Stimulated activated CD4-positive, alpha-beta T cell treated with anti-CD3 and anti-CD28 coated beads, Interleukin-1b, Interleukin-23, amount 100 ng/mL, for 1 hour (primary cell): Measurements from ENCODE around the gene NDUFB7.
"Not testable (repeated sequence)": the region's sequence is repeated elsewhere in the genome, so short reads cannot be mapped to it uniquely, and the experiment has no call there.

Source experiments
- DNase-seq, 2 donors: peaks; one replicate each; pipeline ENCODE4 v3.0.0-alpha.2; 2020; ENCODE audit warnings: low read depth in 2 of 2

NDUFB7 gene

DNA sequence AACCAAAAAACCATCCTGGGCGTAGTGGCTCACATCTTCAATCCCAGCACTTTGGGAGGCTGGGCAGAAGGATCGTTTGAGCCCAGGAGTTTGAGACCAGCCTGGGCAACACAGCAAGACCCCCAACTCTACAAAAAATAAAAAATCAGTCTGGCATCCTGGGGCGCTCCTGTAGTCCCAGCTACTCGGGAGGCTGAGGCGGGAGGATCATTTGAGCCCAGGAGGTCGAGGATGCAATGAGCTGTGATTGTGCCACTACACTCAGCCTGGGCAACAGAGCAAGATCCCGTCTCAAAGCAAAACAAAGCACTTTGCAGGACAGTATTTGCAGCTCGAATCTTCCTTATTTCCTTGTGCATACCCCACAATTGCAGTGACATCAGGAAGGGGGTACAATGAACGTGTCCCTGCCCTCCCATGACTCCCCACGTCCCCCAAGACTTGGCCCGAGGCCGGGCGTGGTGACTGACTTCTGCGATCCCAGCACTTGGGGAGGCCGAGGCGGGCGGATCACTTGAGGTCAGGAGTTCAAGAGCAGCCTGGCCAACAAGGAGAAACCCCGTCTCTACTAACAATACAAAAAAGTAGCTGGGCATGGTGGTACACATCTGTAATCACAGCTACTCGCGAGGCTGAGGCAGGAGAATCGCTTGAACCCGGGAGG lies 870 bp downstream of the NDUFB7 start:
- no peak for DNase-seq

DNA sequence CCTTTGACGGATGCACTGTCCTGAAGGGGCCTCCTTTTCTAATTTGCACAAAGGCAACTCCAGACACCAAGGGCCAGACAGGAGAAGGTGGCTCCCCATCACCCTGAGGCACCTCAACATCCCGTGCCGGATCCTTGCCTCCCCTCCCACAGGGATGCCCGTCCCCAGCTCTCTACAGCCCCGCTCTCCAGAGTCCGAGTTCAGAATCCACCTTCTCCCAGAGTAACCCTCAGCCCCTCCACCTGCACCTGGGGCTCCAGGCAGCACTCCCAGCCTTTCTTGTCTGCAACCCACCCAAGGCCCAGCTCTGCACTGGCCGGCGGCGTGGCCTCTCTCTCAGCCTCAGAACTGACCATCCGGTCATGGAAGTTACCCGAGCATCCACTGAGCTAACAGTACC lies 4.8 kb downstream of the NDUFB7 start:
- no peak for DNase-seq

GRCh38 chr19:14566712-14567077 lies 5.2 kb downstream of the NDUFB7 start:
- no peak for DNase-seq

DNA sequence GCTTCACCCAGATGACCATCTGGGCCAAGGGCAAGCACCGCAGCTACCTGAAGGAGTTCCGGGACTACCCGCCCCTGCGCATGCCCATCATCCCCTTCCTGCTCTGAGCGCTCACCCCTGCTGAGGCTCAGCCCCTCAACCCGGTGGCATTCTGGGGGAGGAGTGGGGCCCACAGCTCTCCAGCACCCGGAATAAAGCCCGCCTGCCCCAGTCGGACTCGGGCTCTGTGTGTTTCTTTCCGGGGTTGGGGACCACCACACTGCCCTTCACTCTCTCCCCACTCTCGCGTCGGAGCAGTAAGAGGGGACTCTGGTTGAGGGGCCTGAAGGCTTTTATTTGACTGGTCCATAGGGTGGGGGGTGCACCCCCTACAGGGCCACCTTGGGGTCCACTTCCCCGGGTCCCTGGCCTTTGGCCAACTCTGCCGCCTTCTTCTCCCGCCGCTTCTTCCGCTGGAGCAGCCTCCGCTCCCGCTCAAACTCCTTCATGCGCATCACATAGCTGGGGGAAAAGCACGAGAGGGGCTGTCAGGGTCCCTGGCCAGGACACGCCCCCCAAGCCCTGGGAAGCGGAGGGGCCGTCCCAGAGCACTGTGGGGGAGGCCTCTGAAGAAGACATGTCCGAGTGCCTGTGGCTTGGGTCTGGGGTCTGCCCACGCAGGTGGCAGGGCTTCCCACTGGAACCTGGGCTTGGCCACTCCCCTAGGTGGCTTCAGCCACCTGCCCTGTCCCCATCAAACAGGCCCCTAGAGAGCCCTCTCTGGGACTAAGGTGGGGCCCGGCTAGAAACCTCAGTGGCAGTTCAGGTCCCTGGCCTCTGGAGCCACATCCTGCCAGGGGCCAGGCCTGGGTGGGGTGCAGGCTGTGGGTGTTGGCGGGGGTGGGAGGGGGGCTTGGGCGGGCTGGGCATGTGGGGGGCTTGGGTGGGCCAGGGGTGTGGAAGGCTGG lies 5.8 kb downstream of the NDUFB7 start:
- no peak for DNase-seq

DNA sequence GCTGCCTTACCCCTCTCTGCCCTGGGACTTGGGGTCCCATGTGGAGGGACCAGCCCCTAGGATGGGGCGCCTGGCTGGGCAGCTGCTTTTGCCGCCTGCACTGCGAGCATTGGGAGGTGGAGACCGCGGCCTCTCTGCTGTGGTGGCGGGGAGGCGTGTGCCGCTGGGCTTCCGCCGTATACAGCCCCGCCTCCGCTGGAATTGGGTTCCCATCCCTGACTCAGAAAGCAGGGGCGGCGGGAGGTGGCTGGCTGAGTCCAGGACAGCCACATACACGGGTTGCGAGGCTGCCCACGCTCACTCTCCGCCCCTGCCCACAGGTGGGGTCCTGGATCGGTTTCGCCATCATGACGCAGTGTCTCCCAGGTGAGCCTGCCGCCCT lies 6.6 kb downstream of the NDUFB7 start:
- DNase-seq: no peak

- DNase-seq: not testable (repeated sequence)
These were observed 7.1 kb downstream of the NDUFB7 start for GRCh38 chr19:14564652-14565297.

- DNase-seq: peak in 1 of 2 donors; percentile 29
These were observed 7.7 kb downstream of the NDUFB7 start for GRCh38 chr19:14563989-14564651.

DNA sequence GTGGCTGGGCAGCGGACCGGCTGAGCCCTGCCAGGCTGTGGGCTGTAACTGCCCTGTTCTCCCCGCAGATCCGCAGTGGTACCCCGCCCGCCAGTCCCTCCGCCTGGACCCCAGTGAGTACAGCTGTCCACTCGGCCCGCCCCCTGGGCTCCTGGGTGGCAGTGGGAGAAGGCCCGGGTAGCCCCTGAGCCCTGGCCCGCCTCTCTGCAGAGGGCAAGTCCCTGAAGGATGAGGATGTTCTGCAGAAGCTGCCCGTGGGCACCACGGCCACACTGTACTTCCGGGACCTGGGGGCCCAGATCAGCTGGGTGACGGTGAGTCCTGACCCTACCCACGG lies 8.3 kb downstream of the NDUFB7 start:
- DNase-seq: no peak

- no peak for DNase-seq
These were observed 8.9 kb downstream of the NDUFB7 start for GRCh38 chr19:14562660-14563589.

GRCh38 chr19:14561847-14562351 lies 10.0 kb downstream of the NDUFB7 start:
- no peak for DNase-seq

DNA sequence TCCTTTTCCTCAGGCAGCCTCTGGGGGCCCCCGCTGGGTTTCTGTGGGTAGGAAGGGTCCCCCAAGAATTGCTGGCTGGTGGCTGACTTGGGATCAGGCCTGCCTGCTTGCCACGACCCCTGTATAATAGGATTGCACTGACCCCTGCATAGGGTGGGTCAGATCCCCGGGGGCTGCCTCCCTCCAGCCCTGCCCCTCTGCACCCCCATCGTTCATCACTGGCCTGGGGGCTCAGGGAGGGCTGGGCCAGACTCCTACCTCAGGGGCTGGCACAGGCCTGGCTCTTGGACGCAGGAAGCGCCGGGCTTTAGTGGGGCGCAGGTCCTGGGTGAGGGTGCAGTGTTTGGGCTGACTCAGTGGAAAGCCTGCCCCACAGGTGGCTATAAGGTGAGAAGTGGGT lies 10.6 kb downstream of the NDUFB7 start:
- DNase-seq: no peak

GRCh38 chr19:14560776-14561108 lies 11.1 kb downstream of the NDUFB7 start:
- no peak for DNase-seq

DNA sequence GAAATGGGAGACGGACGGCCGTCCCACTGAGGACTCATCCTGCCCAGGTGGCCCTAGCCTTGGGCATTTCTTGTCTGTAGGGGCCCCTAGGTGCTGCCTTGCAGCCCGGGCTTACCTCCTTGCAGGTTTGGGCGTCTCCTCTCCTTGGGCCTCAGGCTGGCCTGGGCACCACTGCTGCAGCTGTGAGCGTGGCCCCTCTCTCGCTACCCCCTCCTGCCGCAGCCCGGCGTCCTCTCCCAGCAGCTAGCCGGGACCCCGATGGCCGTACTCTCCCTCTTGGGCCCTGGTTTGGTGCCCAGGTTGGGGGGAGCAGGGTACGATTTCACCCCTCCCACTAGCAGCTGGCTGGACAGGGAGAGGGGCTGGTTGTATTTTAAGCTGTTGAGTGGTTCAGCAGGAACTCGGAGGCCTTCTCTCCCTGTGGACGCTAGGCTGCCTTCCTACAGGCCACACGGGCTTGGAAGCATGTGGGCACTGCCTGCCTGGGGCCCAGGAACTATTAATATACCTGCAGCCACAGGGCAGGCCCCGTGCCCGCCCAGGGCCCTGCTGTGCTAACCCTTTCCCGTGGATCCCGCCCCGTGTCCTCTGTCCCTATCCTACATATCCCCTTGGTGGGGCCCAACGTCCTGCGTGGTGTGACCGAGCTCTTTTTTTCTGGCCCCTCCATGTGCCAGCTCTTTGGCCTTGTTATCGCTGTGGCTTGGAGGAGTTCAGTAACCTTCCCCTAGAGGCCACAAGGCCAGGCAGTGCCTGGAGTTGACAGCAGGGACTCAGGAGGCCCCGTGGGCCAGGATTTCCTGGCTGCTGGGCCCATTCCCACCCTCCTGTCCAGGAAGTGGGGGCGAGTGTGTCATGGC lies 11.7 kb downstream of the NDUFB7 start:
- DNase-seq: no peak

DNA sequence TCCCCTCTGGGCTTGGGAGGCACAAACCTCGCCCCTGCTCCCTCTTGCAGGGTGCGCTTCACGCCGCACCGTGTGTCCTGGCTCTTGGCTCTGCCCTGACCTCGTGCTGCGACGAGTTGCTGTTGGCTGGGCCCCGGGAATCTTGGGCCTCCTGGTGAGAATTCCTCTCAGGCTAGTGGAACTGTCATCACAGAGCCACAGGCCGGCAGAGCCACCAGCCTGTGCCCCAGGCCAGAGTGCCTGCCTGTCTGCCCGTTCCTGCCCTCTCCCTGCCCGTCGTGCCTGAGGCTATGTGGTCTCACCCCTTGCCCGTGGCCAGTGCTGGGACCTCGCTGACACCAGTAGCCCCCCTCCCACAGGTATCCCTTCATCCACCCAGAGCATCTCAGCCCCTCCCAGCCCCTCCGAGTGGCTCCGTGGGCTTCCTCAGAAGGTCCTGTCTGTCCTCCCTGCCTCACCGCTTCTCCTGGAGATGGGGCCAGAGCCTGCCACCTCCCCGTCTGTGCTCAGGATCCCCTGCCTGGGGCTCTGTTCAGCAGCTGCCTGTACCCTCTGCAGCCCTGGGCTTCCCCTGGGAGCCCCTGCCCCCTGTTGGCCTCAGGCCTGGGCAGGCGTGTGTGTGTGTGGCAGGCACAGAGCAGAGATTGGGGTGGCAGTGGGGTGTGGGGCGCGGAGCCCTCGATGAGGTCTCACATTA lies 13.3 kb downstream of the NDUFB7 start:
- no peak for DNase-seq

DNA sequence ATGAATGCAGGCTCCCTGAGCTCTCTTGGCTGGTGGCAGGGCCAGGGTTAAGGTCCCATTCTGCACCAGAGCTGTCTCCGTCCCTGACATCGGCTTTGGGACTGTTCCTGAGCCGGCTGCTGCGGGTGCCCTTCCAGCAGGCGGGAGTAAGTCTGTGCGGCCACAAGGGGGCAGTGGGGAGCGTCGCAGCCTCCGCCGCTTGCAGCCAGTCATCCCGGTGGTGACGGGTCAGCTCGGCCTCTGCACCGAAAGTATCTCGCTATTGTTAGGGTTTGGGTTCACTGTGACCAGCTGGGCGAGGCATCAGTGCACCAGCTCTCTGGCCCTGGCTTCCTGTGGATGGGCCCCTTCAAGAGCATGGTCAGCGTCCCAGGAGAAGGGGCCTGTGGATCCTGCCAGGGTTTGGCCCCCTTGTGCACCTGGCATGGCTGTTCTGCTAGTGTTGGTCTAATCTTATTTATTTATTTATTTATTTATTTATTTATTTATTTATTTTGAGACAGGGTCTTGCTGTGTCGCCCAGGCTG lies 15.1 kb downstream of the NDUFB7 start:
- peak in 1 of 2 donors; percentile 51 for DNase-seq

GRCh38 chr19:14555918-14556661 lies 15.8 kb downstream of the NDUFB7 start:
- no peak for DNase-seq

DNA sequence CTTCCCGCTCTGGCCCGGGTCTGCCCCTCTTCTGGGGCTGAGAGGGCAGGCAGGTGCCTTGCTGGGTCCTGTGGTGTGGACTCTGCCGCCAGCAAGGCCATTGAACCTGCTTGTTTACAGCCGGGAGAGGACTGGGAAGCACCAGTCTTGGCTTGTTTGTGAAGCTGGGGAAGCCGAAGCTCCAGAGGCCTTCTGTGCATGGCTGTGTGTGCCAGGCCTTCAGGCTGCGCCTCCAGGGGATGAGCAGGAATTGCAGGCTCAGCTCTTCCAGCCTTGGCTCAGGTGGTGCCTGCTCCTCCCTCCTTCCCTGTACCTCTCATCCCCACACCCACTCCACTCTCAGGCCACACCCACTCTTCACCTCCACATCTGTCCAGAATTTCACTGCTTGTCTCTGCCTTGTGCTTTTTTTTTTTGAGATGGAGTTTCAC lies 17.5 kb downstream of the NDUFB7 start:
- no peak for DNase-seq

DNA sequence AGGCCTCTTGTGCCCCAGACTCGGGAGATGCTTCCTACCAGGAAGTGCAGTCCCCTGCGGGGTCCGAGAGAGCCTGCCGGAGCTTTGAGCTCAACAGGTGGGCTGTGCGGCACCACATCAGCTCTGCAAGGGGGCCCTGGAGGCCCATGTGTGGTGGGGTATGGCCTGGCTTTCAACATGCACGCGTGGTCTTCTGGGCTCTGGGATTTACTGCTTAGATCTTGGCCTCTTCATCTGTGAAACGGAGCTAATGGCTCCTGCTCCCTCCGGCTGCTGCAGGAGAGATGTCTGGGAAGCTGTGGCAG lies 18.0 kb downstream of the NDUFB7 start:
- no peak for DNase-seq
